Breast epithelium (tissue), 3 donors: ENCODE data around the gene MYBPC1.

Source experiments
- CTCF ChIP-seq, 3 donors: fragments of 450-650 bp; IDR thresholded peaks; one replicate each; pipeline ENCODE4 v1.5.1; 2016 to 2017; ENCODE audit warnings: antibody characterized with exemption in 3 of 3, mild to moderate bottlenecking in 3 of 3, moderate library complexity in 3 of 3
- POLR2A ChIP-seq: fragments of 450-650 bp; IDR thresholded peaks from one replicate; pipeline ENCODE4 v1.6.1; 2016; ENCODE audit warnings: antibody characterized with exemption, mild to moderate bottlenecking, moderate library complexity

GRCh38 chr12:101697197-101697929 lies 102.6 kb downstream of the MYBPC1 start, which contains the start of gene CHPT1:
- TF ChIP-seq POLR2A, result no peak
- no peak for TF ChIP-seq CTCF (IDR thresholded peaks at IDR 0.05)
